WERI-Rb-1 (cell line): Measurements from ENCODE around the gene TMEM132D.

Experiments
- DNase-seq: peaks from one replicate; pipeline ENCODE4 v3.0.0-alpha.2; 2020
- H3K27ac ChIP-seq: fragments of 250-450 bp; sonication (Bioruptor Pico); 2 replicates; pipeline ENCODE4 v1.5.1; 2020; ENCODE audit warnings: mild to moderate bottlenecking, moderate library complexity
- H3K27me3 ChIP-seq: fragments of 250-450 bp; sonication (Bioruptor Pico); 2 replicates; pipeline ENCODE4 v1.5.1; 2021; ENCODE audit warnings: mild to moderate bottlenecking, low read depth, moderate library complexity; ENCODE audit not compliant: insufficient read depth, severe bottlenecking
- H3K36me3 ChIP-seq: fragments of 250-450 bp; sonication (Bioruptor Pico); 2 replicates; pipeline ENCODE4 v1.5.1; 2020; ENCODE audit warnings: mild to moderate bottlenecking, moderate library complexity
- H3K4me3 ChIP-seq: 2 replicates; pipeline ENCODE4 v1.5.1; 2011; ENCODE audit warnings: low read depth, mild to moderate bottlenecking, control low read depth, low read length
- H3K9me3 ChIP-seq: fragments of 250-450 bp; sonication (Bioruptor Pico); 2 replicates; pipeline ENCODE4 v1.5.1; 2021; ENCODE audit warnings: mild to moderate bottlenecking, moderate library complexity; ENCODE audit not compliant: severe bottlenecking
- TF ChIP-seq, protein P1 (sequence below): IDR thresholded peaks from 2 replicates; pipeline ENCODE4 v1.5.1; 2011; ENCODE audit warnings: low read depth, mild to moderate bottlenecking, control low read depth, inconsistent platforms, low read length

Gene TMEM132D

DNA sequence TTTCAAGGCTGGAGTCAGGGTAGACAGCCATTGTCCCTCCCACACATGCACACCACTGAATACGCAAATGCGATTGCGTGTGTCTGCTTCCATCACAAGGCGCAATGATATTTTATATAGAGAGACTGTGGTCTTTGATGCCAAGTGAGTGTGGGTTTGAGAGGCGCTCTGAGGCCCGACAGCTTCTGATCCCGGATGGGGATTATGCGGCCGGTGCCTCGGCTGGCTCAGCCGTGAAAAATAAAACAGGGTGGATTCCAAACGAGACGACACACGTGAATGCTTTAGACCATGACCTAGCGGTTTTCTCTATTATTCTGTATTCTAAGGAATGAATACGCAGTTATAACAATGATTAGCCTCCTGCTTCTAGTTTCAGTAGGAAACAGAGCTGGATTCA is 72.5 kb downstream of the TMEM132D start:
- no peaks in the 10 kb centered on the region for H3K27me3 ChIP-seq
- H3K4me3 ChIP-seq: no peak overlapping the region
- TF ChIP-seq, protein P1, sequence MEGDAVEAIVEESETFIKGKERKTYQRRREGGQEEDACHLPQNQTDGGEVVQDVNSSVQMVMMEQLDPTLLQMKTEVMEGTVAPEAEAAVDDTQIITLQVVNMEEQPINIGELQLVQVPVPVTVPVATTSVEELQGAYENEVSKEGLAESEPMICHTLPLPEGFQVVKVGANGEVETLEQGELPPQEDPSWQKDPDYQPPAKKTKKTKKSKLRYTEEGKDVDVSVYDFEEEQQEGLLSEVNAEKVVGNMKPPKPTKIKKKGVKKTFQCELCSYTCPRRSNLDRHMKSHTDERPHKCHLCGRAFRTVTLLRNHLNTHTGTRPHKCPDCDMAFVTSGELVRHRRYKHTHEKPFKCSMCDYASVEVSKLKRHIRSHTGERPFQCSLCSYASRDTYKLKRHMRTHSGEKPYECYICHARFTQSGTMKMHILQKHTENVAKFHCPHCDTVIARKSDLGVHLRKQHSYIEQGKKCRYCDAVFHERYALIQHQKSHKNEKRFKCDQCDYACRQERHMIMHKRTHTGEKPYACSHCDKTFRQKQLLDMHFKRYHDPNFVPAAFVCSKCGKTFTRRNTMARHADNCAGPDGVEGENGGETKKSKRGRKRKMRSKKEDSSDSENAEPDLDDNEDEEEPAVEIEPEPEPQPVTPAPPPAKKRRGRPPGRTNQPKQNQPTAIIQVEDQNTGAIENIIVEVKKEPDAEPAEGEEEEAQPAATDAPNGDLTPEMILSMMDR: no peak
- no peaks in the 10 kb centered on the region for H3K9me3 ChIP-seq
- H3K27ac ChIP-seq: no peak overlapping the region
- no peaks in the 10 kb centered on the region for H3K36me3 ChIP-seq
- DNase-seq: no peak

DNA sequence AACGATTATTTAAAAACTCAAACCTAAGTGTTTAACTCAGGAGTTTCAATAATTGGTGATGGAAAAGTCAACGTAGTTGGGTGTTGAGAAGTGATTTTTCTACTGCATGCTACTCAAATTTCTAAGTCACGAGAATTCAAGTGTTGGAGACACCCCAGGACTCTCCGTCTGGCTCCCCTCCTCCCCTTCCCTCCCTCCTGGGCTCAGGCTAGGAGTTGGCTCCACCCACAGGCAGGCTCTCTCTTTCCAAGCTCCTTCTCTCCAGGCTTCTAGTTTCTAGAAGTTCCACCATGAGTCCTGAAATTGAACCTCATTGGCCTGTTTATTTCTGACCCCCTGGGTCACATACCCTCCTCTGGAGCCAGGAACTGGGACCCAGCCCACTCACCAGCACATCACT is 73.0 kb downstream of the TMEM132D start:
- Histone ChIP-seq H3K36me3 (no peaks in the 10 kb centered on the region), H3K9me3 (no peaks in the 10 kb centered on the region), H3K27ac (no peak overlapping the region), H3K4me3 (no peak overlapping the region), H3K27me3 (no peaks in the 10 kb centered on the region)
- TF ChIP-seq, protein P1: no peak
- DNase-seq: no peak

DNA sequence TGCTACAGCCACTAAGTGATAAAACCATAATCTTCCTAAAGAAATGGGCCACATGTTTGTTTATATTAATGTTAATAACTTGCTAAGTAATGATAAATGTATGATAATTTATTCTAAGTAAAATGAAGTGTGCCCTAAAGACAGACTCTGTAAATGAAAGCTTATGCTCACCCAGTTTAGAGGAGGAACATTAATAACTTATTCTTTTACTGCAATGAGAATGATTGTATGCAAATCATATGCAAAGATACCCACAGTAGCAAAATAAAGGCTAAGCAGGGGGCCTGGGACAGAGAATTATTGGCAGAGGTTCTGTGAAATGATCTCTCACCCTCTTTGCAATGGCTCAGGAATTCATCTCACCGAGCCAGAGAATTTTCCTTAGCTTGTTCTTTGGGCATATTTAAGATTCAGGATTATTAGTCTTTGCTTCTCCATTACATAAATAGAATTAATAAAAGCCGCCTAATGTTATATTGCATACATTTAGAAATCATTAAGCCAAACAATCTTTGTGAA is 75.9 kb downstream of the TMEM132D start:
- Histone ChIP-seq H3K4me3 (no peak overlapping the region), H3K9me3 (no peaks in the 10 kb centered on the region), H3K27me3 (no peaks in the 10 kb centered on the region), H3K27ac (no peak overlapping the region), H3K36me3 (no peaks in the 10 kb centered on the region)
- no peak for DNase-seq
- TF ChIP-seq, protein P1: no peak

DNA sequence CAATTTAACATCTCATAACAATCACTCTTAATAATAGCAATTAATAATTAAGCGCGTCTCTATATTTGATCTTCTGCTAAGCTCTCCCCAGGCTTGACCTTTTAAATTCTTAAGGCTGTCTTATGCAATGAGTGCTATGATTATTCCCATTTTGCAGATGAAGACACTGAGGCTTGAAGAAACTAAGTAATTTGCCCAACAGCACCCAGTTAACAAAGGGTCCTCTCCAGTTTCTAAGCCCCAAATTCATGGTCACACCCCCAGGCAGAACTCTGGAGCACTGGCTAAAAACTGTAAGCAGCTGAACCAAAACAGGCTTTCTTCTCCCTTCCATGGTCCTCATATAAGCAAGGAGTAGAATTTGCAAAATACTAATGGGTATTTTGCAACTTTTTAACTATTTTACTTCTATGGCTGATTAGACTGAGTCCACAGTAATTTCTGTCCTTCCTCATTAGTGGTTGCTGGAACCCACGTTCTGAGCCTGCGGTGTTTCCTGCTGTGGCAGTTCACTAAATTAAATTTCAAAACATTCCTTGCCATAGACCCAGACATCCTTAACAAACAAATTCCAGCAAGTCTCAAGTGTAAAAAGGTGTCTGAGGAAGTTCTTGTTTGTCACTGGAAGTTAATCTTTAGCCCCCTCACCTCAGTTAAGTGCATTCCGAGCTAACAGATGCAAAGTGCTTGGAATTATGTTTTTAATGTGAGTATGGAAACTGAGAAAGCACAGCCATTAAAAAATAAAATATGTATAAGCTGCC is 76.5 kb downstream of the TMEM132D start:
- no peak for DNase-seq
- Histone ChIP-seq H3K27ac (no peak overlapping the region), H3K27me3 (no peaks in the 10 kb centered on the region), H3K4me3 (no peak overlapping the region), H3K36me3 (no peaks in the 10 kb centered on the region), H3K9me3 (no peaks in the 10 kb centered on the region)
- TF ChIP-seq, protein P1: no peak

DNA sequence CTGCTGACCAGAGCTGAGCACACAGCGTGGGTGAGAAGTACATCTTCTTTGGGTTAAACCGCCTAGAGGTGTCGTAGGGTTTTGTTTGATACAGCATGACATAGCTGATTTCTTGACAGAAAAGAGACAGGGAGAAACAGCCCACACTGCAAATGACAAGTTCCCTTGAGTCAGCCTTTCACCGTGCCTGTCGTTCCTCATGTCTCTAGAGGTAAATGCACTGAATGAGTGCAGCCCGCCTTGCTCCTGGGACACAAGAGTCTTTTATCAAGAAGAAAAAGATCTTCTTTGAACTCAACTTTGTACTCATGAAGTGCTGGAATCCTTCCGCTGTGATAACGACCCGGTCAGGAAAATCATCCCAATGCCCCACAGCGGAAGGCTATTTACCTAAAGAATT is 77.6 kb downstream of the TMEM132D start:
- H3K27ac ChIP-seq: no peak overlapping the region
- TF ChIP-seq, protein P1: no peak
- H3K9me3 ChIP-seq: no peaks in the 10 kb centered on the region
- no peaks in the 10 kb centered on the region for H3K36me3 ChIP-seq
- no peak for DNase-seq
- no peaks in the 10 kb centered on the region for H3K27me3 ChIP-seq
- no peak overlapping the region for H3K4me3 ChIP-seq

DNA sequence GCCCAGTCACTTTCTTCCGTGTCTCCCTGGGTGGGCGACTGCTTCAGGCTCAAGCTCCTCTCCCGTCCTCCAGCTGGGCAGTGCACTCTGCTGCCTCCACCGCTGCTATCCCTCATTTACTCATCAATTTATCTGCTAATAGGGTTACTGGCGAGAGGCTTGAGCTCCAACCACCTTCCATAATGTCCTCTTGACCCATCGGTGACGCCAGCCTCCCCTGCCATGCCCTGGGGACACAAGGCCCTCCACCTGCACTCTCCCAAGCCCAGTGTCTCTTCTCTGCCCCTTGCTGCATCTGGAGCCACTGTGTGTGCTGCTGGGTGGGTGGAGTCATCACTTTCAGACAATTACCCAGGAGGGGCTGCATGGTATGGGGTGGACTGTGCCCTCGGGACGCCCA is 78.5 kb downstream of the TMEM132D start:
- H3K27me3 ChIP-seq: no peaks in the 10 kb centered on the region
- TF ChIP-seq, protein P1: no peak
- no peak overlapping the region for H3K27ac ChIP-seq
- H3K9me3 ChIP-seq: no peaks in the 10 kb centered on the region
- H3K4me3 ChIP-seq: no peak overlapping the region
- H3K36me3 ChIP-seq: no peaks in the 10 kb centered on the region
- DNase-seq: no peak
